22Rv1 (cell line): ENCODE results near the gene PRSS23.

ENCODE experiments used
- CTCF ChIP-seq: fragments of 450-650 bp; IDR thresholded peaks from 2 replicates; pipeline ENCODE4 v1.5.1; 2017; ENCODE audit warnings: mild to moderate bottlenecking
- ZFX ChIP-seq: fragments of 450-650 bp; IDR thresholded peaks from 2 replicates; pipeline ENCODE4 v1.6.1; 2017; ENCODE audit warnings: antibody characterized with exemption, borderline replicate concordance

- no peak for TF ChIP-seq CTCF
- TF ChIP-seq ZFX: no peak
Measured at GRCh38 chr11:86815726-86816125, 15.4 kb downstream of the PRSS23 start.
